Measurements from ENCODE around the gene RFX4. TPM values are rescaled to one million over a fixed set of nuclear protein-coding genes. Genes with fewer than 3 reads are reported as not detected.
"Not testable (repeated sequence)": the region's sequence is repeated elsewhere in the genome, so short reads cannot be mapped to it uniquely, and the experiment has no call there.

Gene RFX4
- total RNA-seq, 1 experiment from 2014 or later = not detected

DNA sequence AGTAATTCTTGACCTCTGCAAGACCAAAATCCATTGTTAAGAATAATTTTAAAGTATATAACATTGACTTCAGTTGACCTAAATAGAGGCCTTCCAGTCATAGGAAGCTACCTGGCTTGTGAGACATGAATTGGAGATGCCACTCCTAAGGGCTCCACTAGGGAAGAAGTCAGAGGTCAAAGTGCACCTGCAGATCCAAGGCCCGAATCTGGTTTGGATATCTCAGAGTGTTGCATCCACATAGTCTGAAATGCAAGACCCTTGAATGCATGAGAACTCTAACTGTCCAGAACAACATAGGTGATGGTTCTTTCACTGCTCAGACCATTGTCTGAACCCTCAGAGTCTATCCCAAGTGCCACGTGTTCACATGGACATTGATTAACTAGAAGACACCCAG is 22.4 kb downstream of the RFX4 start:
- ChIA-PET CTCF (no interaction called here), POLR2A (ENCODE audit: low non-redundant PET) (no interaction called here)
- H3K4me1 ChIP-seq (ENCODE audit: insufficient read depth, low read length, poor library complexity, severe bottlenecking) = no peaks in the 10 kb centered on the region
- TF ChIP-seq, protein P1, sequence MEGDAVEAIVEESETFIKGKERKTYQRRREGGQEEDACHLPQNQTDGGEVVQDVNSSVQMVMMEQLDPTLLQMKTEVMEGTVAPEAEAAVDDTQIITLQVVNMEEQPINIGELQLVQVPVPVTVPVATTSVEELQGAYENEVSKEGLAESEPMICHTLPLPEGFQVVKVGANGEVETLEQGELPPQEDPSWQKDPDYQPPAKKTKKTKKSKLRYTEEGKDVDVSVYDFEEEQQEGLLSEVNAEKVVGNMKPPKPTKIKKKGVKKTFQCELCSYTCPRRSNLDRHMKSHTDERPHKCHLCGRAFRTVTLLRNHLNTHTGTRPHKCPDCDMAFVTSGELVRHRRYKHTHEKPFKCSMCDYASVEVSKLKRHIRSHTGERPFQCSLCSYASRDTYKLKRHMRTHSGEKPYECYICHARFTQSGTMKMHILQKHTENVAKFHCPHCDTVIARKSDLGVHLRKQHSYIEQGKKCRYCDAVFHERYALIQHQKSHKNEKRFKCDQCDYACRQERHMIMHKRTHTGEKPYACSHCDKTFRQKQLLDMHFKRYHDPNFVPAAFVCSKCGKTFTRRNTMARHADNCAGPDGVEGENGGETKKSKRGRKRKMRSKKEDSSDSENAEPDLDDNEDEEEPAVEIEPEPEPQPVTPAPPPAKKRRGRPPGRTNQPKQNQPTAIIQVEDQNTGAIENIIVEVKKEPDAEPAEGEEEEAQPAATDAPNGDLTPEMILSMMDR (conservative IDR thresholded peaks at IDR 0.05; ENCODE audit: low read depth, low read length) = no peak
- no peak for TF ChIP-seq EZH2 (IDR thresholded peaks at IDR 0.05; ENCODE audit: borderline replicate concordance, low read depth, low read length, poor library complexity, severe bottlenecking)
- no peaks in the 10 kb centered on the region for H3K9me3 ChIP-seq (ENCODE audit: low read depth, low read length, poor library complexity, severe bottlenecking)
- intact Hi-C loops (cut with micrococcal nuclease; ENCODE audit: unreplicated experiment) = no loop called here
- no peaks in the 10 kb centered on the region for H3K36me3 ChIP-seq (ENCODE audit: insufficient read depth, low read length, poor library complexity, severe bottlenecking)
- no TSS peak for BruUV-seq (replicated peaks)
- H3K27ac ChIP-seq (ENCODE audit: low read depth, low read length, poor library complexity, severe bottlenecking) = no peak overlapping the region
- DNase-seq (ENCODE audit: low spot score) = no peak
- H3K27me3 ChIP-seq (replicated peaks; ENCODE audit: insufficient read depth, low read depth, low read length, poor library complexity) = no peaks in the 10 kb centered on the region
- no peak overlapping the region for H3K4me3 ChIP-seq (ENCODE audit: low read depth, low read length, poor library complexity, severe bottlenecking)

- BruUV-seq (replicated peaks); H3K9me3 ChIP-seq (ENCODE audit: low read depth, low read length, poor library complexity, severe bottlenecking); intact Hi-C loops (cut with micrococcal nuclease; ENCODE audit: unreplicated experiment); H3K36me3 ChIP-seq (ENCODE audit: insufficient read depth, low read length, poor library complexity, severe bottlenecking); H3K4me1 ChIP-seq (ENCODE audit: insufficient read depth, low read length, poor library complexity, severe bottlenecking); POLR2A ChIA-PET (ENCODE audit: low non-redundant PET); H3K27ac ChIP-seq (ENCODE audit: low read depth, low read length, poor library complexity, severe bottlenecking); H3K27me3 ChIP-seq (replicated peaks; ENCODE audit: insufficient read depth, low read depth, low read length, poor library complexity); H3K4me3 ChIP-seq (ENCODE audit: low read depth, low read length, poor library complexity, severe bottlenecking); DNase-seq (ENCODE audit: low spot score); CTCF ChIA-PET: not testable (repeated sequence)
Observed at GRCh38 chr12:106620588-106620987, 37.8 kb downstream of the RFX4 start.

- TF ChIP-seq EZH2 (IDR thresholded peaks at IDR 0.05; ENCODE audit: borderline replicate concordance, low read depth, low read length, poor library complexity, severe bottlenecking) = no peak
- TF ChIP-seq, protein P1 (conservative IDR thresholded peaks at IDR 0.05; ENCODE audit: low read depth, low read length) = no peak
- no peaks in the 10 kb centered on the region for H3K27me3 ChIP-seq (replicated peaks; ENCODE audit: insufficient read depth, low read depth, low read length, poor library complexity)
- no TSS peak for BruUV-seq (replicated peaks)
- no peaks in the 10 kb centered on the region for H3K36me3 ChIP-seq (ENCODE audit: insufficient read depth, low read length, poor library complexity, severe bottlenecking)
- H3K4me1 ChIP-seq (ENCODE audit: insufficient read depth, low read length, poor library complexity, severe bottlenecking) = no peaks in the 10 kb centered on the region
- CTCF ChIA-PET = no interaction called here
- peaks cover 4% of the 10 kb centered on the region for H3K9me3 ChIP-seq (ENCODE audit: low read depth, low read length, poor library complexity, severe bottlenecking)
- intact Hi-C loops (cut with micrococcal nuclease; ENCODE audit: unreplicated experiment) = no loop called here
- no peak for DNase-seq (ENCODE audit: low spot score)
- no peak overlapping the region for H3K4me3 ChIP-seq (ENCODE audit: low read depth, low read length, poor library complexity, severe bottlenecking)
- no peak overlapping the region for H3K27ac ChIP-seq (ENCODE audit: low read depth, low read length, poor library complexity, severe bottlenecking)
- POLR2A ChIA-PET (ENCODE audit: low non-redundant PET) = no interaction called here
Observed at GRCh38 chr12:106625976-106626375, 43.2 kb downstream of the RFX4 start.

DNA sequence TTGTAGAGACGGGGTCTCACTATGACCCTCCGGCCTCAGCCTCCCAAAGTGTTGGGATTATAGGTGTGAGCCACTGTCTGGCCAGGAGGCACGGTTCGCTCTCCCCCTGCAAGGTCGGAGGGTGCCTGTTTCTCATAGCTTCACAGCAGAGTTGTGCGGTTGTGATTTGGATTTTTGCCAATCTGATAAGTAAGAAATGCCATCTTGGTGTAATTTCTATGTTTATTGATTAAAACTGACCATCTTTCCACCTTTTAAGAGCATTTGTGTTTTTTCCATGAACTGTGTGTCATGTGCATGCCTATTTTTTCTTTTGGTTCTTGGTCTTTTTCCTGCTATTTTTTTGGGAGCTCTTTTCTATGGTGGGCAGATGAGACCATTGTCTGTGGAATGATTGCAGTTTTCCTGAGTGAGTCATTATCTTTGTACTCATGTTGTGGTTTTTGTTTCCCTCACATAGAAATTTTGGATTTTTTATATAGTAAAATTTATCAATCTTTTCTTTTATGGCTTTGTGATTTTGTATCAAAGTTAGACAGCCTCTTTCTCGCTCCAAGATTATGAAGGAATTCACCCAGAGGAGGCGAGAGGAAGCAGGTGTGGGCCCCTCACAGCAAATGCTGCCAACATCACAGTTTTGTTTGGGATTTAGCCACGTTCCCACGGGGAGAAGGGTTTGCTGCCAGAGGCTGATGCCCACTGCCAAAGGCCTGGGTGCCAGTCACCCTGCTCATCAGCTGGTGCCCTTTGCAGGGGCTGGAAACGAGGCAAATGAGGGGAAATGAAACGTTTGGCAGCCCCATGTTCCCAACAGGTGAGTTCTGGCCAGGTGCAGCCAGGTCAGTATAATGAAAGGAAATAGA is 47.2 kb downstream of the RFX4 start:
- no peak for TF ChIP-seq EZH2 (IDR thresholded peaks at IDR 0.05; ENCODE audit: borderline replicate concordance, low read depth, low read length, poor library complexity, severe bottlenecking)
- Histone ChIP-seq H3K27ac (ENCODE audit: low read depth, low read length, poor library complexity, severe bottlenecking) (no peak overlapping the region), H3K9me3 (ENCODE audit: low read depth, low read length, poor library complexity, severe bottlenecking) (no peaks in the 10 kb centered on the region), H3K36me3 (ENCODE audit: insufficient read depth, low read length, poor library complexity, severe bottlenecking) (no peaks in the 10 kb centered on the region), H3K4me1 (ENCODE audit: insufficient read depth, low read length, poor library complexity, severe bottlenecking) (no peaks in the 10 kb centered on the region), H3K27me3 (replicated peaks; ENCODE audit: insufficient read depth, low read depth, low read length, poor library complexity) (no peaks in the 10 kb centered on the region), H3K4me3 (ENCODE audit: low read depth, low read length, poor library complexity, severe bottlenecking) (no peak overlapping the region)
- no TSS peak for BruUV-seq (replicated peaks)
- intact Hi-C loops (cut with micrococcal nuclease; ENCODE audit: unreplicated experiment) = no loop called here
- no peak for DNase-seq (ENCODE audit: low spot score)
- ChIA-PET POLR2A (ENCODE audit: low non-redundant PET) (no interaction called here), CTCF (no interaction called here)

Data from A673 (cell line).